ENCODE results near the gene HEPHL1.

DNA sequence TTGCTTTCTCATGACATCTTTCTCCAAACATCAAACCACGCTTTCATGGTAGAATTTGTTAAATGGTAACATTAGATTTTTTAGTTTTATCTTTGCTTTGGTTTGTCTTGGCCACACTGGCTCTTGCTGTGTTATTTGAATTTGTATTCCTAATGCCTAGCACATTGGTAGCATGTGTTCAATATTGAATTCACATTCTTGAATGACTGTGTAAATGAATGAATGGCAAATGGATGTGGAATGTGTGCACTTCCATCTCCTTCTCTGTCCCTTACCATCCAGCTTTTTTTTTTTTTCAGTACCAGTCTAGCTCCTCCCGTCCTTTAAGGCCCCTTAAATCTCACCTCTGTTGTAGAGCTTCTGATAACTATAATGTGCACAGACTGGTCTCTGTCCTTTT is 41.2 kb downstream of the HEPHL1 start:
- TF ChIP-seq, protein P1, sequence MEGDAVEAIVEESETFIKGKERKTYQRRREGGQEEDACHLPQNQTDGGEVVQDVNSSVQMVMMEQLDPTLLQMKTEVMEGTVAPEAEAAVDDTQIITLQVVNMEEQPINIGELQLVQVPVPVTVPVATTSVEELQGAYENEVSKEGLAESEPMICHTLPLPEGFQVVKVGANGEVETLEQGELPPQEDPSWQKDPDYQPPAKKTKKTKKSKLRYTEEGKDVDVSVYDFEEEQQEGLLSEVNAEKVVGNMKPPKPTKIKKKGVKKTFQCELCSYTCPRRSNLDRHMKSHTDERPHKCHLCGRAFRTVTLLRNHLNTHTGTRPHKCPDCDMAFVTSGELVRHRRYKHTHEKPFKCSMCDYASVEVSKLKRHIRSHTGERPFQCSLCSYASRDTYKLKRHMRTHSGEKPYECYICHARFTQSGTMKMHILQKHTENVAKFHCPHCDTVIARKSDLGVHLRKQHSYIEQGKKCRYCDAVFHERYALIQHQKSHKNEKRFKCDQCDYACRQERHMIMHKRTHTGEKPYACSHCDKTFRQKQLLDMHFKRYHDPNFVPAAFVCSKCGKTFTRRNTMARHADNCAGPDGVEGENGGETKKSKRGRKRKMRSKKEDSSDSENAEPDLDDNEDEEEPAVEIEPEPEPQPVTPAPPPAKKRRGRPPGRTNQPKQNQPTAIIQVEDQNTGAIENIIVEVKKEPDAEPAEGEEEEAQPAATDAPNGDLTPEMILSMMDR (IDR thresholded peaks at IDR 0.05; ENCODE audit: low read depth, low read length): no peak
- TF ChIP-seq EZH2phosphoT487 (IDR thresholded peaks at IDR 0.05; ENCODE audit: low read depth): no peak
